ENCODE data around the gene IRF2BP1.

Gene IRF2BP1

GRCh38 chr19:45866400-45867176, 19.4 kb downstream of the IRF2BP1 start:
- Histone ChIP-seq H3K4me2 (ENCODE audit: low read length) (no peak overlapping the region), H3K27ac (no peak overlapping the region), H3K36me3 (ENCODE audit: control insufficient read depth, insufficient read depth, low read length) (no peaks in the 10 kb centered on the region), H3K4me1 (peaks cover 3% of the 10 kb centered on the region), H3K4me3 (ENCODE audit: low read depth, low read length) (no peak overlapping the region), H3K27me3 (ENCODE audit: control insufficient read depth, insufficient read depth, low read length) (no peaks in the 10 kb centered on the region), H2AFZ (no peak overlapping the region), H3K9me3 (ENCODE audit: control insufficient read depth, low read length) (no peaks in the 10 kb centered on the region), H3K79me2 (peaks cover 3% of the 10 kb centered on the region), H3K9ac (no peak overlapping the region)
- TF ChIP-seq CTCF (IDR thresholded peaks at IDR 0.05): no peak

- no peak overlapping the region for H3K4me2 ChIP-seq (ENCODE audit: low read length)
- no peak overlapping the region for H3K27ac ChIP-seq
- peaks cover 3% of the 10 kb centered on the region for H3K4me1 ChIP-seq
Measured at GRCh38 chr19:45865269-45865948, 20.5 kb downstream of the IRF2BP1 start.

GRCh38 chr19:45864629-45865082, 21.3 kb downstream of the IRF2BP1 start:
- H3K27me3 ChIP-seq (ENCODE audit: control insufficient read depth, insufficient read depth, low read length): no peaks in the 10 kb centered on the region
- H3K36me3 ChIP-seq (ENCODE audit: control insufficient read depth, insufficient read depth, low read length): no peaks in the 10 kb centered on the region
- peaks cover 3% of the 10 kb centered on the region for H3K79me2 ChIP-seq
- no peak overlapping the region for H3K4me3 ChIP-seq (ENCODE audit: low read depth, low read length)
- H3K9ac ChIP-seq: no peak overlapping the region
- no peak overlapping the region for H3K27ac ChIP-seq
- TF ChIP-seq CTCF (IDR thresholded peaks at IDR 0.05): no peak
- H3K4me1 ChIP-seq: peaks cover 3% of the 10 kb centered on the region
- peak overlapping the region; percentile 82 for H2AFZ ChIP-seq
- no peaks in the 10 kb centered on the region for H3K9me3 ChIP-seq (ENCODE audit: control insufficient read depth, low read length)
- H3K4me2 ChIP-seq (ENCODE audit: low read length): no peak overlapping the region

More at GRCh38 chr19:45865269-45865948, 20.5 kb downstream of the IRF2BP1 start:
- H3K4me3 ChIP-seq (ENCODE audit: low read depth, low read length): no peak overlapping the region
- no peak for TF ChIP-seq CTCF (IDR thresholded peaks at IDR 0.05)
- no peaks in the 10 kb centered on the region for H3K27me3 ChIP-seq (ENCODE audit: control insufficient read depth, insufficient read depth, low read length)
- peaks cover 3% of the 10 kb centered on the region for H3K79me2 ChIP-seq
- H2AFZ ChIP-seq: no peak overlapping the region
- no peak overlapping the region for H3K9ac ChIP-seq
- no peaks in the 10 kb centered on the region for H3K36me3 ChIP-seq (ENCODE audit: control insufficient read depth, insufficient read depth, low read length)
- H3K9me3 ChIP-seq (ENCODE audit: control insufficient read depth, low read length): no peaks in the 10 kb centered on the region

- Histone ChIP-seq H3K27me3 (ENCODE audit: control insufficient read depth, insufficient read depth, low read length) (no peaks in the 10 kb centered on the region), H3K9ac (no peak within 1 kb of the TSS), H3K4me3 (ENCODE audit: low read depth, low read length) (peak within 1 kb of the TSS; percentile 86), H3K4me1 (peaks cover 3% of the 10 kb centered on the region), H2AFZ (peak within 1 kb of the TSS; percentile 82), H3K27ac (no peak within 1 kb of the TSS), H3K4me2 (ENCODE audit: low read length) (peak within 1 kb of the TSS; percentile 63), H3K9me3 (ENCODE audit: control insufficient read depth, low read length) (no peaks in the 10 kb centered on the region), H3K79me2 (peaks cover 3% of the 10 kb centered on the region), H3K36me3 (ENCODE audit: control insufficient read depth, insufficient read depth, low read length) (no peaks in the 10 kb centered on the region)
- TF ChIP-seq CTCF (IDR thresholded peaks at IDR 0.05): peak; percentile 36
Measured at GRCh38 chr19:45863840-45864628, 21.9 kb downstream of the IRF2BP1 start, which contains the start of gene FOXA3. TSS of gene FOXA3 (plus strand) at chr19:45864326. CDS start at chr19:45864457, 131 bp downstream.

Measured in parathyroid adenoma (tissue), 2 donors.